CD4-positive, alpha-beta T cell treated with Interleukin-21 for 1 hour (primary cell): Measurements from ENCODE around the gene MYO9A.
"Not testable (repeated sequence)": the region's sequence is repeated elsewhere in the genome, so short reads cannot be mapped to it uniquely, and the experiment has no call there.

Source experiments
- DNase-seq: peaks from one replicate; pipeline ENCODE4 v3.0.0-alpha.2; 2020

Gene MYO9A

GRCh38 chr15:72139667-72140066 lies 21.7 kb upstream of the MYO9A start:
- no peak for DNase-seq

DNA sequence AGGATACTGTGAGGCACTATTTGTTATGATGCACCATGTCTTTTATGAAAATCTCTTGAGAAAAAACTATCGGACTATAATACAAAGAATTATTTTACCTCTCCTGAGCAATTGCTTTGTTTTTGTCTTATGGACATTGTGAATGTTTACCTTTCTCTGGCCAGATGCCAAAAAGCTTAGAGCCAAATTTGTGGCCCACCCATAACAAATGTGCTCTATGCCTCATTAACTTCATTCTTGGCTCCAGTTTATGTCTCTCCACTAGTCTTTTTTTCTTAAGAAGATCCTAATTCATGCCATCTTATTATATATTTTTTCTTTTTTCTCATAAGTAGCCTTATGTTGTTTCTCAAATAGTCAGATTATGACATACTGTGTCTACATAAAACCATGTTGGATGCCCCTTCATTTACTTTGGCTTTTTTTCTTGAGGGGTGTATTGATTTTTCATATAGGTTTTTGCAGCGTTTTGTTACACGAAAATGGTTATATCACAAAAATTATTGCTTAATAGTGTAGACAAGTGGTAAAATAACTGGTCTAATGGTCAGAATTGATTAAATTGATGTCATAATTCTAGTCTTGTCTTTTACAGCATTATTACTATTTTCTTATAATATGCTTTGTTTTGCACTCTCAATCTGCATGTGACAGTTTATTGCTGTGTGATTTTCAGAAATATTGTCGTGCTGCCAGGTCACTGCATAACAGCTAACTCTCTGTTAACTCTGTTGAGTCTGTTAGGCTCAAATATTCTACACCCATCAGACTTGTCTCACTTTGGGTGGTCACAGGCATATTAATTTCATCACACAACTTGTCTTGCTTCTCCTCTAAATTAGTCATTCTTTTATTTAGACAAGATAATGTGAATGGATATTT lies 18.5 kb upstream of the MYO9A start:
- no peak for DNase-seq

DNA sequence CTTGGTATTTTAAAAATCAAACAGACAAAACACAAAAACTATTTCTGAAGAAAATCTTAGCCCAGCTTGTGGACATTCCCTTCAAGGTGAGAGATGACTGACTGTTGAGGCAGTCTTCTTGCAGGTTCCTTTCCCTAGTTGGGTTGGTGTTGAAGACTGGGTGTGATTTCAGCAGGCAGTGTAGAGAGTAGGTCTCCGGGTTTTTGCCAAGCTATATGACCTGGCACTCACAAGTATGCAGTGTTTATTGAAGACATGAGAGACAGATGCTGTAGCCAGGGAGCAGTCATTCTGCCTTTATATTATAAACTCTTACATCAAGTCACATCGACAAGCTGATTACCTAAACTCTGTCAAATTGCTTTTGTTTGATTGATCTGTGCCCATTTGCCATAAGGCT lies 17.8 kb upstream of the MYO9A start:
- no peak for DNase-seq

GRCh38 chr15:72133211-72133610 lies 15.3 kb upstream of the MYO9A start:
- DNase-seq: no peak

DNA sequence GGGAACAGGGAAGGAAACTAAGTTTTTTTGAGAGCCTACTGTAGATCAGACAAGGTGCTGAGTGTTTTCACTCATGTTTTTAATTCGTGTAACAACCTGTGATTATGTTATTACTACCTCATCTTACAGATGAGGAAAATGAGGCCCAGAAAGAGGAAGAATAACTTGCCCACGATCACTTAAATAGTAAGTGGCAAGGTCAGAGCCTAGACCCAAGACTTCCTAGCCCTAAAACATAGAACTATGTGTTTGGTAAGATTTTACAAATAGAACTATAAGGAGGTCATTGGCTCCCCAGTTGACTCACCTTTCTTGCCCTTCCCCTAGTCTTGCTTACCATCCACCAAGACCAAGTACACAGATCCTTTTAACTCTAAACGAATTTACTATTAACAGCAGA lies 14.0 kb upstream of the MYO9A start:
- DNase-seq: no peak

DNA sequence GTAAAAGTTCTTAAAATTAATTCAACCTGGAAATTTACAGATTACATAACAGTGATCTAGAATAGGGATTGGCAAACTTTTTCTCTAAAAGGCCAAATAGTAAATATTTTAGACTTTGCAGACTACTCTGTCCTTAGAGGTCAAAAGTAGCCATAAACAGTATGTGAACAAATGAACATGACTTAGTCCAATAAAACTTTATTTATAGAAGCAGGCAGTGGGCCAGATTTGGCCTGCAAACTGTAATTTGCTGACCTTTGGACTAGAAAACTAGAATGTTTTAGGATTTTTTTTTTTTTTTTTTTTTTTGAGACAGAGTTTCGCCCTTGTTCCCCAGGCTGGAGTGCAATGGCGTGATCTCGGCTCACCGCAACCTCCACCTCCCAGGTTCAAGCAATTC lies 12.3 kb upstream of the MYO9A start:
- DNase-seq: no peak

- no peak for DNase-seq
Measured at GRCh38 chr15:72128359-72128758, 10.4 kb upstream of the MYO9A start.

- no peak for DNase-seq
Measured at GRCh38 chr15:72127724-72128322, 9.9 kb upstream of the MYO9A start.

DNA sequence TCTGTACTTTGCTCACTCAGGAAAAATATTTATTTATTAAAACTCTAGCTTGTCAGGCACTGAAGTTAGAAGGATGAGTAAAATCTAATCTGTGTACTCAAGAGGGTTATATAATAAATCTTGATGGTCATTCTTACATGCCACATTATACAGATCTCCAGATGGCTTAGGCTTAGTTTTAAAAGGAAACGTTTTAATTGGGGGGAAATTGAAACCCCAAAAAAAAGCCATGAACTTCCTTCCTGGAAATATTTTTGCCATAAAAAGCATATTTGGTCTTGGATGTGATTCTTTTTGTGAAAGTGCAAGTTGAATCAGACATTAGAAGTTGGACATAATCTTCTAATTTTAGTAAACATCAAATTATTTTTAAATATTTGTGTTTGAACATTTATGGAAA lies 6.3 kb upstream of the MYO9A start:
- DNase-seq: no peak

DNA sequence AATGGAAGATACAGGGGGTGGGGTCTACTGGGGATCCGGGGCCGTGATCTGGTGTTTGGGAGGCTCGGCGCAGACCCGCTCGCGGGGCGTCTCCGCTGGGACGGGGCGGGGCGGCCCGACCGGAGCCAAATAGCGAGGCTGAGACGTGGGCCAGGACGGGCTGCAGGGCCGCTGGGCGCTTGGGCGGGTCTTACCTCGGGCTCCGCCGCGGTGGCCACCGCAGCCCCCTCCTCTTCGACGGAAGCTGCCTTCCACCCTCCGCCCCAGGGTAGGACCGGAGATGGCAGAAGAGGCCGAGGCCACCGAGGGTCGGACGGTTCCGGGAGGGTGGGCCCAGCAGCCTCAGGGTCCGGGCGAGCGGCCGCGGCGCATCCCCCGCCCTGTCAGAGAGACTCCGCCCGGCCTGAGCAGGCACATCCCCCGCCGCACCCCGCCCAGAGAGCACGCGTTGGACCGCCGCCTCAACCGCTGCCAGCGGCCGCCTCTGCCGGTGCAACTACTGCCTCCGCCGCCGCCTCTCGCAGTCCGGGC lies 399 bp downstream of the MYO9A start:
- DNase-seq: peak; percentile 69

GRCh38 chr15:72116731-72117485 lies 1.0 kb downstream of the MYO9A start:
- DNase-seq: no peak

- no peak for DNase-seq
Measured at GRCh38 chr15:72113347-72114031, 4.5 kb downstream of the MYO9A start.

DNA sequence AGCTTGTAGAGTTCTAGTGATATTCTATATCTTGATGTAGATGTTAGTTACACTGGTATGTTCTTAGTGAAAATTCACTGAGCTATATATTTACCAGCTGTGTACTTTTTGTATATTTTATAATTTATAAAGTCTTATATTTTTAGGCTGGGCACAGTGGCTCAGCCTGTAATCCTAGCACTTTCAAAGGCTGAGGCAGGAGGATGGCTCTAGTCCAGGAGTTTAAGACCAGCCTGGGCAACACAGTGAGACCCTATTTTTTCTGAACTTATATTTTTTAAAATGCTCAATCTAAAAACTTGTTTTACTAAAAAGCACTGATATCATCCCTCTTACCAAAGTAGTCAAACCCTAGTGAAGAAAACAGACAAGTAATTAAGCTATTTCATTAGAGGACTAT lies 5.1 kb downstream of the MYO9A start:
- no peak for DNase-seq

- DNase-seq: no peak
Measured at GRCh38 chr15:72112116-72112515, 5.8 kb downstream of the MYO9A start.

DNA sequence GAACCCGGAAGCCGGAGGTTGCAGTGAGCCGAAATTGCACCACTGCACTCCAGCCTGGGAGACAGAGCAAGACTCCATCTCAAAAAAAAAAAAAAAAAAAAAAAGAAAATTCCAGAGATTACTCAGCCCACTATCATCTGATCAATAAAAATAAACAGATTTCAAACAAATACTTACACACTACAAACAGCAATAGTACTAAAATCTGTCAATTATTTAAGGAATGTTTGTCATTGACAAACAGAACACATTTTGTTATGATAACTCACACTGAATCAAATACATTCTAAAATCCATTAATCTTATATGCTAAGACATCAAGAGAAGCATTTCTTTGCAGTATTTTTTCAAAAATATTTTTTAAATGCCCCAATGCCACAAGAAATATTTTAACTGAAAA lies 7.6 kb downstream of the MYO9A start:
- DNase-seq: no peak

GRCh38 chr15:72106068-72106467 lies 11.9 kb downstream of the MYO9A start:
- DNase-seq: no peak

- DNase-seq: no peak
Measured at GRCh38 chr15:72105111-72105510, 12.8 kb downstream of the MYO9A start.

GRCh38 chr15:72100551-72100950 lies 17.4 kb downstream of the MYO9A start:
- DNase-seq: not testable (repeated sequence)

- DNase-seq: no peak
Measured at GRCh38 chr15:72099155-72099554, 18.8 kb downstream of the MYO9A start.

GRCh38 chr15:72098040-72098439 lies 19.9 kb downstream of the MYO9A start:
- DNase-seq: no peak

DNA sequence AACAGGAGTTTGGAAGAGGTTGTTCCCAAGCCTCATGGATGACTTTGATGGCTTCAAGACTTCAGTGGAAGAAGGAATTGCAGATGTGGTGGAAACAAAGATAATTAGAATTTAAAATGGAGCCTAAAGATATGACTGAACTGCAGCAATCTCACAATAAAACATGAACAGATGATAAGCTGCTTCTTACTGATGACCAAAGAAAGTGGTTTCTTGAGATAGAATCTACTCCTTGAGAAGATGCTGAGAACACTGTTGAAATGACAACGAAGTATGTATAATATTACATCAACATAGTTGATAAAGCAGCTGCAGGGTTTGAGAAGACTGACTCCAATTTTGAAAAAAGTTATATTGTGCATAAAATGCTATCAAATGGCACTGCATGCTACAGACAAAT lies 21.2 kb downstream of the MYO9A start:
- DNase-seq: no peak

DNA sequence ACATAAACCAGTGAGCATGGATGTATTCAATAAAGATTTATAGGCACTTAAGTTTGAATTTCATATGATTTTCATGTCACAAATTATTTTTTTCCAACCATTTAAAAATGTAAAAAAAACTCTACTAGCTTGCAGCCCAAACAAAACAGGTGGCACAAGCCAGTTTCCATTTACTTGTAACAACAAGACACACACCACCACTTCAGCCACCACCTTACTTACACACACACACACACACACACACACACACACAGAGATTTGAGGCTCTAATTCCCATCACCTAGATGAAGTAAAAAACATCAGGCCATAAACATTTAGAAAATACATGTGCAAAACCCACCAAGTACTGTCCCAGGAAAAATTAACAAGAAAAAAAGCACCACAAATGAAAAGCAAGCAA lies 25.3 kb downstream of the MYO9A start:
- no peak for DNase-seq

- DNase-seq: no peak
Measured at GRCh38 chr15:72092006-72092405, 25.9 kb downstream of the MYO9A start.
